GM23248 (cell line): ENCODE measurements around the gene MRGPRX4.

Source experiments
- EZH2 ChIP-seq: fragments of 200-600 bp; sonication (generic); IDR thresholded peaks from 2 replicates; pipeline ENCODE4 v1.6.1; 2018; ENCODE audit warnings: antibody characterized with exemption, mild to moderate bottlenecking; ENCODE audit not compliant: insufficient read depth, poor library complexity, severe bottlenecking
- EZH2phosphoT487 ChIP-seq: fragments of 200-600 bp; sonication (generic); IDR thresholded peaks from 2 replicates; pipeline ENCODE4 v1.6.1; 2018; ENCODE audit warnings: antibody characterized with exemption, moderate library complexity, mild to moderate bottlenecking, low read depth; ENCODE audit not compliant: insufficient read depth

DNA sequence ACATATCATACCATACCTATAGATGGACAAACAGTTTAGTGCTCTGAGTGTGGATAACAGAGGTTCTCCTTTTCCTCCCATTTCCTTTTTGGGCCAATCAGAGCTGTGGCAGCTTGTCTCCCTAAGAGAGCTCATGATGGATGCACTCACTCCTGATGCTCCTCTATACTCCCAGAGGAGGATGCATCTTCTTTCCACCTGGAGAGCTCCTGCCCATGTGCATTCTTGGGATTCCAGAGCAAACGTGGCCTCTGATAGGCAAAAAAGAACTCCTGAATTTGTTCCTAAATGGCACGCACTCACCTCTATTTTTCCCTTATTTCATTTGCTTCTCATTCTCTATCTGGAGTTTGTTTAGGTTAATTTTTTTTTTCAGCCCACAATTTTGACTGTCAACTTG is 37.3 kb upstream of the MRGPRX4 start:
- TF ChIP-seq EZH2phosphoT487: no peak
- TF ChIP-seq EZH2: no peak
